C4-2B (cell line): ENCODE data around the gene CMYA5.

Experiments
- H3K27ac ChIP-seq: fragments of 450-650 bp; 2 replicates; pipeline ENCODE4 v1.5.1; 2017
- ZFX ChIP-seq: fragments of 450-650 bp; IDR thresholded peaks from 2 replicates; pipeline ENCODE4 v1.6.1; 2017
- TF ChIP-seq, protein P1 (sequence below): fragments of 450-650 bp; conservative IDR thresholded peaks from 2 replicates; pipeline ENCODE4 v1.5.1; 2017; ENCODE audit warnings: mild to moderate bottlenecking

The CMYA5 gene

DNA sequence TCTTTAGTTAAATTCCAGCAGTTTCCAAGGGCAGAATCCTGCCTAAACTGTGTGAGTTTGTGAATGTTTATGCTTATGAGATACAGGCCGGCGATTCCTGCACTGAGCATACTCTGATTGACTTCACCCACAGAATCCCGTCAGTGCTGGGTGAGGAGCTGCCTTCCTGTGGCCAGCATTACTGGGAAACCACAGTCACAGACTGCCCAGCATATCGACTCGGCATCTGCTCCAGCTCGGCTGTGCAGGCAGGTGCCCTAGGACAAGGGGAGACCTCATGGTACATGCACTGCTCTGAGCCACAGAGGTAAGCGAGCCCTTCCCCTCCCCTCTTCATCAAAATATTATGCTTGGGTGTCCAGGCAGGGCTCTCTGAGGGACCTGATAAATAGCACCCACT, 103.7 kb downstream of the CMYA5 start:
- TF ChIP-seq ZFX: no peak
- TF ChIP-seq, protein P1, sequence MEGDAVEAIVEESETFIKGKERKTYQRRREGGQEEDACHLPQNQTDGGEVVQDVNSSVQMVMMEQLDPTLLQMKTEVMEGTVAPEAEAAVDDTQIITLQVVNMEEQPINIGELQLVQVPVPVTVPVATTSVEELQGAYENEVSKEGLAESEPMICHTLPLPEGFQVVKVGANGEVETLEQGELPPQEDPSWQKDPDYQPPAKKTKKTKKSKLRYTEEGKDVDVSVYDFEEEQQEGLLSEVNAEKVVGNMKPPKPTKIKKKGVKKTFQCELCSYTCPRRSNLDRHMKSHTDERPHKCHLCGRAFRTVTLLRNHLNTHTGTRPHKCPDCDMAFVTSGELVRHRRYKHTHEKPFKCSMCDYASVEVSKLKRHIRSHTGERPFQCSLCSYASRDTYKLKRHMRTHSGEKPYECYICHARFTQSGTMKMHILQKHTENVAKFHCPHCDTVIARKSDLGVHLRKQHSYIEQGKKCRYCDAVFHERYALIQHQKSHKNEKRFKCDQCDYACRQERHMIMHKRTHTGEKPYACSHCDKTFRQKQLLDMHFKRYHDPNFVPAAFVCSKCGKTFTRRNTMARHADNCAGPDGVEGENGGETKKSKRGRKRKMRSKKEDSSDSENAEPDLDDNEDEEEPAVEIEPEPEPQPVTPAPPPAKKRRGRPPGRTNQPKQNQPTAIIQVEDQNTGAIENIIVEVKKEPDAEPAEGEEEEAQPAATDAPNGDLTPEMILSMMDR: no peak
- no peak overlapping the region for H3K27ac ChIP-seq

DNA sequence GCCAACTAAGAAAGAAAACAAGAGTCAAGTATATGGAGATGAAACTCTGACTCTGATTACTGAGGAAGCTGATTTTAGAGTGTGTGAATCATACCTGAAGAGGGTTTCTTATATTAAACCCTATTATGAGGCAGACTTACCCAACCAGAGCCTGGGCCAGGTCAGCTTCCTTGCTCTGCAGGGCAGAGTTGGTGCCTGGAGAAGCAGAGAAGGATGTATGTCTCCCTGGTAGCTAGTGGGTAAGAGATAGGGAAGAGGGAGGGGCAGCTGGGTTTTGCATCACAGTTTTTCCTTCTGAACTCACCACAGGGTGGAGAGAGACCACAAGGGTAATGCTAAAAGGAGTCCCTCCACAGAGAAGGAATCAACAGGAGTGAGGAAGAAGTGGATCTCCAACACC, 104.1 kb downstream of the CMYA5 start:
- TF ChIP-seq ZFX: no peak
- TF ChIP-seq, protein P1: no peak
- no peak overlapping the region for H3K27ac ChIP-seq

DNA sequence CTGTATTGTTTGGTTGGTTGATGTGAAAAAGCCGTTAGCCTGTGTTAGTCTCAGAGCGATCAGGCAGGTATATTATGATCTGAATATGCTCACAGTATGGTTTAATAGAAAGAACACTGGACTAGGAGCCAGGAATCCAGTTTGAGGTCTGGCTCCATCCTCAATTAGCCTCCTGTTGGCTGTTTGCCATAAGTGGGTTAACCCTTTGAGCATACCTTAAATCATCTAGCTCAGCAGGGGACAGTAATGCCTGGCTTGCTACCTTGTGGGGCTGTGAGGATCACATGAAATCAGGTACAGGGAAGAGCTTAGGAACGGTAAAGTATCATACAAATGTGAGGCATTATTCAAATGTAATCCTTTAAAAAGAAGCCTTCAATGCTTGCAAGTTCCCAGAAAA, 104.7 kb downstream of the CMYA5 start:
- no peak overlapping the region for H3K27ac ChIP-seq

DNA sequence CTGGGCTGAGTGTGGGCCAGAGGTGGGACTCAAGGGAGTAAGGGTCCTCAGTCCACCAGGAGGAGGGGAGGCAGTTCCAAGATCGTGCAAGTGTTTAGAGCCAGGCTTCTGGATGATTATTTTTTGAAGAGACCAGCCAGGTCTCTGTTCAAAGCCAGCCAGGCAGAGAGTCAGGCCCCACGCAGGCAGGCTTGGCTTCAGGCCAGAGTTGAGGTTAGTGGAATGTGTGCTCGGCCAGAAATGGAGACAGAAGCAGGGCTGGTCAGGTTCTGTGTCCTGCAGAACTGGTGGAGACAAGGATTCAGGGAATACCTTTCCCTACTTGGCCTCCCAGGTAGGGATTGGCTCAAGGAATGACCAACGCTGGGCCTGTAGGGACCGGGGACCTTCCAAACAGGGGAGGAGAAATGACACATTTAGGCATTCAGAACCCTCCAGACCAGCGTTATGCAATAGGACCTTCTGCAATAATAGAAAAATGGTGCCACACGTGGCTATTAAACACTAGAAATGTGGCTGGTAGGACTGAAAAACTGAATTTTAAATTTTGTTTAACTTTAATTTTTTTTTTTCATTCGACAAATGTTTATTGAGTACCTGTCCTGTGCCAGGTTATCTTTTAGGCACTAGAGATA, 106.2 kb downstream of the CMYA5 start:
- TF ChIP-seq ZFX: no peak
- TF ChIP-seq, protein P1: no peak
- H3K27ac ChIP-seq: no peak overlapping the region

More for the DNA sequence above, 104.7 kb downstream of the CMYA5 start:
- no peak for TF ChIP-seq ZFX
- TF ChIP-seq, protein P1: no peak

DNA sequence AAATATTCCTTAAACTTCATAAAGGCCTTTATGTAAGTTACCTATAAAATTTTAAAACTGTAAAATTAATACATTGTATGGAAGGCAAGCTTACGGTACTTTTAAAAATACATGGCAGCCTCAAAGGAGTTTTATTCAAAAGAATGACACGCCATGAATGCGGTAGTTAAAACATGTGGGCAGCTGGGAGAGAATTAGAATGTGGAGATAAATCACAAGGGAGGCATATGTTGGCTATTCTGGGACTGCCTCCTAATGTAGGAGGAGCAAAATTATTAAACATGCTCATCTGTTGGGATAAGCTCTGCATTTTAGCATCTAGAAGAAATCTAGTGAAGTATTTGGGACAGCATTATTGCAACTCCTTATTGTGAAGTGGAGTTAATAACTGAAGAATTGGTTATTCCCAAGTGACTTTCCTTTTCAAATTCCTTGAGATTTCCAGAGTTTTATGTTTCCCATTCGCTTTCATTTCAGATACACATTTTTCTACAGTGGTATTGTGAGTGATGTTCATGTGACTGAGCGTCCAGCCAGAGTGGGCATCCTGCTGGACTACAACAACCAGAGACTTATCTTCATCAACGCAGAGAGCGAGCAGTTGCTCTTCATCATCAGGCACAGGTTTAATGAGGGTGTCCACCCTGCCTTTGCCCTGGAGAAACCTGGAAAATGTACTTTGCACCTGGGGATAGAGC, 109.4 kb downstream of the CMYA5 start:
- TF ChIP-seq ZFX: no peak
- TF ChIP-seq, protein P1: no peak

DNA sequence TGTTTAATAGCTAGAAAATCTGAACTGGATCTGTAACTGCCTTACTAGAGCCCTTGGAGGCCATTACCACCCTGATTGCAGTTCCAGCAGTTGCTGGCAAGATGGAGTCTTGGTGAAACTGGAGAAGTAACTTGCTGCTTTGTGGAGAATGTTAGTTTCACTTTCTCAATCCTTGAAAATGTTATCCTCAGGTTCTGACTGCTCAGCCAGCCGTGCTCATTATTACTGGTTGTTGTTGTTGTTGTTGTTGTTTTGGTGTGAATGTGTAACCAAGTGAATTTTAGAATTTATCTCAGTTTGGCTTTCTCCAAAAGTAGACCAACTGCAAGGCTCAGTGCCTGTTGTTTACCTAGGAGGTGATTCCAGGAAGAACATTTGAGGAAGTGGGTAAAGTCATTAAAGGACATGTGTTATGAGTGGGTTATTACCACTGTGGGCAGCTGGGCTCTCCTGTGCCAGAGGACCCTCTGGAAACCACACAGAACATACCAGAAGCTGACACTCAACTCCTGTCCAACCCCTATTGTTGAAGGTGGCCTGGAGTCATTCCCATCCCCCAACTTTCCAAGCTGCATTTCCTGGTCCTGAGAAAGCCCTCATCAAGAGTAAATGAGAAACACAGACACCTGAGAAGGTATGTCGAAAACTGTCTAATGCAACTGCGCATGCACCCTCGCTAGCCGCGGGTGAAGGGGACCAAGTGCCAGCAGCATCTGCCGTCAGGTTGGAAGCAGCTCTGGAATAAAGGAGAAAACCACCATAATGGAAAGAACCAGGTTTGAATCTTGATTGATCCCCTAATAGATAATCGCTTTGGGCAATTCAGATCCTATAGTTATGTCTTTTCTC, 111.6 kb downstream of the CMYA5 start:
- TF ChIP-seq ZFX: no peak
- peak overlapping the region; percentile 37; the same call in 1 of the 2 replicates for H3K27ac ChIP-seq

More for the DNA sequence above, 109.4 kb downstream of the CMYA5 start:
- H3K27ac ChIP-seq: no peak overlapping the region

DNA sequence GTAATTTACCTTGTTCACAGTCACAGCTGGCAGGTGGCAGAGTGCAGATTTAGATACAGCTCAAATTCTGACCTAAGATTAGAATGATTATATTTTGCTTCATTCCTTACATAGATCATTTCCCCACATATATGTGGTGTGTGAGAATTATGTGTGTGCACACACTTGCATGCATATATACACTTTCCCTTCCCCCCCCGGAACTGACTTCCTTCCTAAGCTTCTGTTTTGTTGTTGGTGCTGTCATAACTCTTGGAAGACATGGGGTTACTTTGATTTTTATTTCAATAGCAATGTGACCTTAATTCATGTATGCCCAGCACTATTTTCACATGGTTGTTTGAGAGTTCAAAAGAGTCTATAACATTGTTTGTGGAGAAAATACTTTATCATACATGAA, 112.8 kb downstream of the CMYA5 start:
- H3K27ac ChIP-seq: no peak overlapping the region
- TF ChIP-seq, protein P1: no peak
- no peak for TF ChIP-seq ZFX
